PC-3 (cell line): ENCODE measurements around the gene ARRB1.

Experiments
- EZH2 ChIP-seq: fragments of 300-600 bp; sonication (generic); IDR thresholded peaks from one replicate; pipeline ENCODE4 v1.6.1; 2017; ENCODE audit warnings: antibody characterized with exemption, mild to moderate bottlenecking, low read length; ENCODE audit not compliant: unreplicated experiment
- TF ChIP-seq, protein P1 (sequence below): fragments of 300-600 bp; sonication (generic); conservative IDR thresholded peaks from 2 replicates; pipeline ENCODE4 v1.5.1; 2017; ENCODE audit warnings: antibody characterized with exemption, low read depth, mild to moderate bottlenecking, low read length

DNA sequence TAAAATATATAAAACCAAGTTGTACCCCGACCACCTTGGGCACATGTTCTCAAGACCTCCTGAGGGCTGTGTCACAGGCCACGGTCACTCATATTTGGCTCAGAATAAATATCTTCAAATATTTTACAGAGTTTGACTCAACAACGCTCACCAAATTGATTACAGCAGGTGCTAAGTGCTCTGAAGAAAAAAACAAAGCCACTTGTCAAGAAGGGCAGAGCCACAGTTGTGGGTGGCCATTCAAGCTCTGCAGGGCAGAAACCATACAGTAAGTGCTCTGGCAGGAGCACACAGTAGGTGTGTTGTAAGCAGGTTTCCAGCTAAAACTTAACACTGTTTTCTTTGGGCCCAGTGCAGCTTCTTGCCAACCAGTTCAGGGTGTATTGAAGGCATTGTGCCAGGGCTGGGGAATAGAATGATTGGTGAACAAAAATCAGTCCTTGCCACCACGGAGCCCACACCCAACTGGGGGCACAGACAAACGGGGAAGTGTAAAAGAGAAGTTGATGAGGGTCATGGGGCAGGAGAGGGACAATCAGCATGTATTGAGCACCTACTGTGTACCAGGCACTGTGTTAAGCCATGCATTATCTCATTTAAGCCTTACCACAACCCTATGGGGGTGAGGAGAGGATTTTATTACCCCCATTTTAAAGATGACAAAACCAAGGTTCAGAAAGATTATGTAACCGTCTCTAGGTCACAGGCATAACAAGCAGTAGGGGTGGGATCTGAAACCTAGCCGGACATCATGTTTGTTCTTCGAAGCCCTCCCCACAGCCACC, 18.2 kb downstream of the ARRB1 start:
- TF ChIP-seq, protein P1, sequence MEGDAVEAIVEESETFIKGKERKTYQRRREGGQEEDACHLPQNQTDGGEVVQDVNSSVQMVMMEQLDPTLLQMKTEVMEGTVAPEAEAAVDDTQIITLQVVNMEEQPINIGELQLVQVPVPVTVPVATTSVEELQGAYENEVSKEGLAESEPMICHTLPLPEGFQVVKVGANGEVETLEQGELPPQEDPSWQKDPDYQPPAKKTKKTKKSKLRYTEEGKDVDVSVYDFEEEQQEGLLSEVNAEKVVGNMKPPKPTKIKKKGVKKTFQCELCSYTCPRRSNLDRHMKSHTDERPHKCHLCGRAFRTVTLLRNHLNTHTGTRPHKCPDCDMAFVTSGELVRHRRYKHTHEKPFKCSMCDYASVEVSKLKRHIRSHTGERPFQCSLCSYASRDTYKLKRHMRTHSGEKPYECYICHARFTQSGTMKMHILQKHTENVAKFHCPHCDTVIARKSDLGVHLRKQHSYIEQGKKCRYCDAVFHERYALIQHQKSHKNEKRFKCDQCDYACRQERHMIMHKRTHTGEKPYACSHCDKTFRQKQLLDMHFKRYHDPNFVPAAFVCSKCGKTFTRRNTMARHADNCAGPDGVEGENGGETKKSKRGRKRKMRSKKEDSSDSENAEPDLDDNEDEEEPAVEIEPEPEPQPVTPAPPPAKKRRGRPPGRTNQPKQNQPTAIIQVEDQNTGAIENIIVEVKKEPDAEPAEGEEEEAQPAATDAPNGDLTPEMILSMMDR, result no peak
- no peak for TF ChIP-seq EZH2
